Measurements from ENCODE around the gene LGR6.

The LGR6 gene

DNA sequence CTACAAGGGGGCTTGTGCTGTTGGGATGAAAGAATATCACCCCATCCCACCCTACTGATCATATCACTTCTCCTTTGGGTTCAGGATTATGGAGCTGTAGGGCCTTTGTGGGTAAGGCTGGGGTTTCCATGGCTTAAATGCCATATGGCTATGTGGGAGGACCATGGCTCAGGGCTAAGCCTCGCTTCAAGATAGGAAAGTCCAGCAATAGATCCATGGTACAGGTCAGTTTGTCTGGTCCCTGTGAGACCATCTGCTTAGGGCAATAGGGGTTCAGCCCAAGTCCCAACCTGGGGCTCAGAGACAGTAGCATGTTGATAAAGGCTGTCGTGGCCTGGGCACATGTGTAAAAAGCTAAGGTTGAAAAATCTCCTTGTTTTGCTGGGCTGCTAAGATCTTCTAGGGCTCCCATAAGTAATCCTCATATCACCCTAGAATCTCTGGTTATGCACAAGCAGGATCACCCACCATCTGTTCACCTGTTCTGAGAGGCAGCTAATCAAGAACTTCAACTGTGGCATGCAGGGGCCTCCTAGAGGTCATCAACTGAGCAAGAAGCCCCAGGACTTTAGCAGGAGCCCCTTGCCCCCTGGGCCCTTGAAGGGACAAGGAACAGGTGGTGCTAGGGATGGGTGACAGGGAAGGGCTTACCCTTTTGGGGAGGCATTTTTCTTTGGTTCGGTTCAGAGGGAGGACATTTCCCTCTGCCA, 81.6 kb downstream of the LGR6 start:
- DNase-seq: no peak

DNA sequence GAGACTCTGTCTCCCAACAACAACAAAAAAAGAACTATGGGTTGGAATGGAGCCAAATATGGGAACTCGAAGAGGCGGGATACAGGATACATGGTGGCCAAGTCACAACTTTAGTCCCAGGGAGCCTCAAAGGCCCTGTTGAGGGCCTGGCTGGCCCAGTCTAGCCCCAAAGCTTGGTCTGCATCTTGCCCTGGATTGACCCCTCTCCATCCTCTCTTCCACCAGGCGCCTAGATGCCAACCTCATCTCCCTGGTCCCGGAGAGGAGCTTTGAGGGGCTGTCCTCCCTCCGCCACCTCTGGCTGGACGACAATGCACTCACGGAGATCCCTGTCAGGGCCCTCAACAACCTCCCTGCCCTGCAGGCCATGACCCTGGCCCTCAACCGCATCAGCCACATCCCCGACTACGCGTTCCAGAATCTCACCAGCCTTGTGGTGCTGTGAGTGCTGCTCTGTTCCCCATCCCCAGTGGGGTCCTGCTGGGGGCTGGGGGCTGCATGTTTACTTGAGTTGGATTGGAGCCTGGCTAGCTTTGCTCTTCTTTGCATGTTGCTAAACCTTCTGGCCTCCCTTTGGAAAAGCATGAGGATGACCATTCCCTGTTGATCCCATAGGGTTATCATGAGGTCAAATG, 82.6 kb downstream of the LGR6 start:
- no peak for DNase-seq

DNA sequence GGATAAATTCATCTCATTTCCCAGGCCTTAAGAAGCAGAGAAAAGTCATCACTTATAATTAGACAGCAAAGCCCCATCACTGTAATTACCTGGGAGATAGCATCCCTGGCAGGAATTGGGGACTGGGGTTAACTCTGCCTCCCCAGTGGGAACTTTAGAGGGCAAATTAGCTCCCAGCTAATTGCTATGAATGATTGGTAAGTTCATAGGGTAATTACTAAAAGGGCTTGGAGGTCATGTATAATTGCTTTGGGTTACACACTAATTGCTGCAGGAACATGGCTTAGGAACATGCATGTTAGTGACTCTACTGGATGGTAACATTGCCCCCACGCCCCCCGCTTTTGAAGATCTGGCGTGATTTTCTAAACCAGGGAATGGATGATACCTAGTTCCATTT, 83.3 kb downstream of the LGR6 start:
- no peak for DNase-seq

DNA sequence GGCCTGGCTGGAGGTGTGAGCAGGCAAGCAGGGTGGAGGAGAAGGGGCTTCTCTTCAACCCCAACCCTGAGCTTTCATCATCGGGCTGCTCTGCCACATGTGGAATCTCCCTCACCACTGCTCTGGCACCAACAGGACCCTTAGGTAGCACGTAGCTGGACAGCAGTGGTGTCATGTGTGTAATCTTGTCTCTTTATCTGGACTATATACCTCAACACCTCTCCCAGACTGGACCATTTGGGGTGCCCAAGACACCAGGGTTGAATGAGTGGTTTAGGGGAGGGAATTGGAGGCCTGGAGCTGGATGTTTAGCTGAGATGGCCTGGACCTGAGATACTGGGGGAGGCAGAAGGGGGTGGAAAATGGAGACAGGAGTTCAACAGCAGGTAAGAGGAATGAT, 85.2 kb downstream of the LGR6 start:
- no peak for DNase-seq

DNA sequence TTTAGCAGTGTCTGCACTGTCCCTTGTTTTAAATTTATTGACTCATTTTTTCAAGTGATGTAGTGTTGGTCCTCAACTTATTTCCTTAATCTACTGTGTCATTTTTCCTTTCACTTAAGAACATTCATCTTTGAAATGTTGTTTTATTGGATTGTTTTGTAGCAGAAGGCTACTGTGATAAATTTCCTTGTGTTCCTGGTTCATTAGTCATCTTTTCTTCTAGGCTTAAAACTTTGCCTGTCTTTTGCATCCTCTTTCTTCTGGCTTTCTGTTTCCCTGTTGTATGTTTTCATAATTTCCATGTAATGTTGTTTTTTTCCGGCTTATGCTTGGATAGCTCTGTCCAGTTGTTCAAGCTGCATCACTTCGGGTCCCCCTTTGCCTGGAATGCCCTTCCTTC, 86.2 kb downstream of the LGR6 start:
- no peak for DNase-seq

DNA sequence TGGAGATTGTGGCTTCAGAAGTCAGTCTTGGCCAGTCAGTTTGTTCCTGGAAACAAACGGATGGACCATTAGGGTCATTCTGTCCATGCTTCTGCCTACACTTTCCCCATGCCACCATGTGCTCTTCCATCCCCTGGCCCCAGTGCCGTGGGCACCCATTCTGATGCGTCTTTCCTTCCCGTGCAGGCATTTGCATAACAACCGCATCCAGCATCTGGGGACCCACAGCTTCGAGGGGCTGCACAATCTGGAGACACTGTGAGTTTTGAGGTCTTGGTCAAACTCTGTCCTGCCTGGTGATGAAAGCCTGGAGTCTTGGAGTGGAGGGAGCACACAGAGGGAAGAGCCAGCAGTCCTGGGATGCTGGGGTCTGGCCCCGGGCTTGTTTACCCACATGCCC, 87.0 kb downstream of the LGR6 start:
- no peak for DNase-seq

DNA sequence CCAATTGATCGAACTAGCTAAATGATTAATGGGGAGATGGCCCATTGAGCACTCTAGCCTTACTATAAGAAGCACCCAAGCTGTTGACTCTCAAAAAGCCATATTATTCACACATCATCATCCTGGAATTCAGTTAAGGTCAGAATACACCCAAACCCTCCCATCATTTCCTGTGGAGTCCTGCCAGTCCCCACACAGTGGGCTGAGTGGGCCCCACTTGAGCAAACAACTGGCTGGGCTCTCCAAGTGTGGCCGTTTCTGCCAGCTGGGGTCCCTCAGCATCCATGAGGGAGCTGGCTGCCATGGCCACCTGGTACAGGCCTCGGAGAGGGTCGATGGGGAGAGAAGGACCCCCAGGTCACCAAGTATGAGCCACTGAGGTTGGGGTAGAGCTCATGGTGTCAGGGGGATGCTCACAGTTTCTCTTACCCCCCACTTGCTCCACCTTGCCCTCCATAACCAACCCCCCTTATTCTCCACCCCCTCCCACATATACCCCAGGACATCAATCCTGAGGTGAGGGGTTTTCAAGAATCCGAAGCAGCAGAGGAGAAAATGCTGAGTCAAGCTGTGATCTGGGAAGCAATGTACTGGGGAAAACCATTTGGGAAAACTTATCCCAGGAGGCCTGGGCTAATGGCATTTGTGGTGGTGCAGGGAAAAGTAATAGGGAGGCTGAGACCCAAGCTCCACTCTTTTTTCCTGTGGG, 87.9 kb downstream of the LGR6 start:
- no peak for DNase-seq

DNA sequence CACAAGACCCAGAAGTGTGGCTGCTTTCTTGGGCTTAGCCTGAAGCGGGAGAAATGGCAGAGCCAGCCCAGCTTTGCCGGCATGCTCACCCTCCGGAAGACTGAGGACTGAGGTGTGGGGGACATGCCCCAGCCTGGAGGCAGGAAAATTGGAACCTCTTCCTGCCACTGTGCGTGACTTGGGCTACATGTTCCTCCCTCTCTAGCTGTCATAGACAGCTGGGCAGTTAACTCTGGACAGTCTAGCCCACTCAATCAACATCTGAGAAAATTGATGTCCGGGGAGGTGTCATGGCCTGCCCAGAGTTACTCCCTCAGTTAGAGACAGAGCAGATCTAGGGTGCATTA, 88.4 kb downstream of the LGR6 start:
- DNase-seq: no peak

DNA sequence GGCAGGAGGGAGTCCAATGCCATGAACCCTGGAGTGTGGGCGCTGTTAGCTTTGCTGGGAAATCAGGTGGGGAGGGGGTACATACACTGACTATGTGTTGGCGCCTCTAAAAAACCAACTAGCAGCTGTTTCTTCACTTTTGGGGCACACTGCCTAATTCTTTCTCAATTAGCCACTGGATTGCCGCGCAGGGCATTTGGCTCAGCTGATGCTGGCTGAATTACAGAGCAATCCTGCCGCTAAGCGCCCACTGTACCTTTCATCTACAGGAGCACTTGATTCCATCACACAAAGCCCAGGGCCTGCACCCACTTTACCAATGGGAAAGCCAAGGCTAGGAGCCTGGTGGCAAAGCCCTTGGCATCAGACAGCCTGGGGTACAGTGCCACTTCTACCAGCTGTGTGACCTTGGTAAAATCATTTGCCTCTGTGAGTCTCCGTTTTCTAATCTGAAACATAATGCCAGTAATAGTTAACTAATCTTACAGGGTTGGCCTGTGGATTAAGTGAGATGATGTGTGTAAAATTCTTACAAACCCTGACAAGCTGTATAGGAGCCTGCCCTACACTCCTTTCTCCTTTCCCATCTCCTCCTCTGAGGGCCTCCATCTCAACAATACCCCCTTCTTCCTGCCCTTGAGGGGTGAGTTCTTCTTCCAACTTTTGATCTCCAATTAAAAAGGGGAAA, 89.1 kb downstream of the LGR6 start:
- no peak for DNase-seq

DNA sequence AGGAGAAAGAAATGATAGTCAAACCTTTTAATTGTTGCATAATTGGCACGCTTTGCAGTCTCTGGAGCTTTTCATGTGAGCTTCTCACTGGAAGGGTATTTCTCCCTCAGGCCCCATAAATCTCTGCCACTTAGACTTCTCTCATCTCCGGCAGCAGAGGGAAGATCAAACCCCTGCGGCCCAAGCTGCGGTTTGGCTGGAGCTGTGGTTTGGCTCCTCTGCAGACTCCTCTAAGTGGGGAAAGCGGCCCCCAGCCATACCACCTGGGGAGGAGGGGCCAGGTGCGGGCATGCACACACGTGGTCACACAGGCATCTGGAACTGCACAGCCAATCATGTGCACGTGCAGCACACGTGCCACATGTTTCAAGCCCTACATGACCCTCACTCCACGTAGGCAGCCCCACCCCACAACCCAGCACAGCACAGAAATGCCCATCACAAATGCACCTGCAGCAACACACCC, 89.8 kb downstream of the LGR6 start:
- no peak for DNase-seq

DNA sequence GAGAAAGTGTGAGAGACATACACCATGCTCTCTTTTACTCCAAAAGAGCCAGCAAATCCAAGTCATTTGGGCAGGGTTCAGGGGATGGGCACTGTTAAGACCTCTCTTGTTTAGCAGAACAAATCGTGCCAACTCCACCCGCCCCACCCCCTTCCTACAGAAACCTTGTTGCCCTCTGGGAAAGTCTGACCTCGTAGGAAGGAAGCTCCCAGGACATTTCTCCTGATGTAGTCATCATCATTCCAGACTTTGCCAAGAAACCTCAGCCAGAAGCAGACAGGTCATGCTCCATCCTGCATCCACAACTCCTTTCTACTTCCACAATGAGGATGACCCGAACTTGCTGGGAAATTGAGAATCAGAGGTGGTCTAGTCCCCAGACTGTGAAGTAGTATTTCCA, 90.4 kb downstream of the LGR6 start:
- DNase-seq: no peak

DNA sequence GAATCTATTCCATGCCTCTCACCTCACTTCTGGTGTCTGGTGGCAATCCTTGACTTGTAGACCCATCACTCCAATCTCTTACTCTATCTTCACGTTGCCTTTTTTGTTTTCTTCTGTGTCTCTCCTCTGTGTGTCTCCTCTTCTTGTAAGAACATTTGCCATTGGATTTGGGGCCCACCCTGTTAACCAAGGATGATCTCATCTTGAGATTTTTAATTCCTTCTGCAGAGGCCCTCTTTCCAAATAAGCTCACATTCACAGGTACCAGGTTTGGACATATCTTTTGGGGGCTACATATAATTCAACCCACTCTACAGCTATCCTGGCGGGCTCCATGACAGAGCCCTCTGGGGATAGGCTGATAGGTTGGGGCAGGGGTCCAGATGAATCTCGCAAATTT, 92.3 kb downstream of the LGR6 start:
- DNase-seq: no peak

DNA sequence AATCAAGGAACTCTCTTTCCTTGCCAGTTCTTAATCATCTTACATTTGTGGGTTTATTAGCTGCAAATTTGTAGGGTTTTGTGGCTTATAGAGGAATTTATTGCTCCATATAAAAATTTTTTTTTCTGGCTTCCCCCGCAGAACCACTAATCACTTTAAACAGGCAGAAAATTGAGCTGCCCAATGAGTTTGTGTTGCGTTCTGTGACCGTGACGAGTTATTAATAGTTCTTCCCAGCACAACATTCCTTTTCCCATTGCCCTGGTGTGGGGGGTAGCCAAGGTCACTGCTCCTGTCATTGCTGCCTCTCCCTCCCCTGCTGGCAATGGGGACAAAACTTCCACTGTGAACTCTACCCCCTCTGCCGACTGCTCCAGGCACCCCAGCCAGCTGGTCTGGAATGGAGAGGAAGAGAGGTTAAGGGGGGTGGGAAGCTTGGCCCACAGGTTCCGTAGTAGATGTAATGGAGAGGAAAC, 93.1 kb downstream of the LGR6 start:
- no peak for DNase-seq

DNA sequence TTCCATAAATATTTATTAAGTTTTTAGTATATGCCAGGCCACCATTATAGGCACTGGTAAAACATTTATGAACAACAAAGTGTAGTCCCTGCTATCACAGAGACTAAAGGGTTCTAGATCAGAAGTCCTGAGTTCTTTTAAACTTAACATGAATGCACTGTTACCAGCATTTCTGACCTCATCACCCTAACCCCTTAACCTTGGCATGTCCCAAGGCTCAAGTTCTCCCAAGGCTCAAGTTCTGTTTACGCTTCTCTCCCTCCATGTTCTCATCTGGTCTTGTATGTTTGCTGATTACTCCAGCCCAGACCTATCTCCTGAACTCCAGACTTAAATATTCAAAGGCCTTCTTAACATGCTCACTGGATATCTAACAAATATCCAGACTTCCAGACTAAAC, 93.6 kb downstream of the LGR6 start:
- no peak for DNase-seq

DNA sequence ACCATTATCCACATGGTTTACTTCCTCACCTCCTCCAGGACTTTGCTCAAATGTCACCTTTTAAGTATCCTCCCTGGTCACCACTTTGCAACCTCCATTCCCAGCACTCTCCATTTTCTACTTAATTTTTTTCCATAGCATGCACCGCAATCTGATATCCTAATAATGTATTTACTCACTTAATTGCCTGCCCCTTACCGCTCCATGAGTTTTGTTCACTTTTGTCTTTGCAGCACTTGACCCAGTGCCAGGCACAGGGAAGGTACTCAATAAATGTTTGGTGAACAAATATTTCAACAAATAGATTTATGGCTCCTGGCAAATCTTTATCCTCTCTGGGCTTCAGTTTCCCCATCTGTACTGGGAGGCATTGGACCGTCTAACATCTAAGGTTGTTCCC, 94.6 kb downstream of the LGR6 start:
- DNase-seq: no peak

DNA sequence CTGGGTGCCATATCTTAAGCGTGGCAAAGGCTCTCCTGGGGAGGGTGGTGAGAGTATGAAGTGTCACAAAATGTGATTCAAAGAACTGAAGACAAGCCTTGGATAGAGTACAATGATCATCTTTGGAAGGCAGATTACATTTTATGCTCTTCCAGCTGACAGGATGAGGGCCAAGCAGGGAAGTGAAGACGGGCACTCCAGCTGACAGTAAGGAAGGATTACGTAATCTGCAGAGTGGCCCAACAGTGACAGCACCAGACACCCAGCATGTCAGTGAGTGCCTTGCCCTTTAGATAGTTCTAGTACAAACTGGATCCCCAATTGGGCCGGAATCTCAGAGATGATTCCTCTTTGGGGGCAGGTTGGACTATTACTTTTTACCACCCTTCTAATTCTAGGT, 95.4 kb downstream of the LGR6 start:
- no peak for DNase-seq

DNA sequence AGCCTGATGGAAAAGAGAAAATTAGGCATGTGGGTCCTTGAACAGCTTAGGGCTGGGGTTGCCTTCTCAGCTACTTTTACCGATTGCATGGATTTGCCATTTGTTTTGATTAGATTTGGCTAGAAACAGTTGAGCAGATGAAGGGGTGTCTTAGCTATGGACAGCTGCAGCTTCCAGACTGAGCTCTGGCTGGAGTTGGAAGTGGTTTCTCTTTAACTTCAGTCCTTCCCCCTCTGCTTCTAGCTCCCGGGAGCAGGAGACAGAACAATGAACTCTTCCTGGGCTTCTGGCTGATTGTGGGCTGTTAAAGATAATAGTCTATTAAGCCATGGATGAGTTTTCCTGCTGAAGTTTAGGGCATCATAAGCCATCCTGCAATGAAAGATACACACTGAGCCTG, 97.4 kb downstream of the LGR6 start:
- no peak for DNase-seq

DNA sequence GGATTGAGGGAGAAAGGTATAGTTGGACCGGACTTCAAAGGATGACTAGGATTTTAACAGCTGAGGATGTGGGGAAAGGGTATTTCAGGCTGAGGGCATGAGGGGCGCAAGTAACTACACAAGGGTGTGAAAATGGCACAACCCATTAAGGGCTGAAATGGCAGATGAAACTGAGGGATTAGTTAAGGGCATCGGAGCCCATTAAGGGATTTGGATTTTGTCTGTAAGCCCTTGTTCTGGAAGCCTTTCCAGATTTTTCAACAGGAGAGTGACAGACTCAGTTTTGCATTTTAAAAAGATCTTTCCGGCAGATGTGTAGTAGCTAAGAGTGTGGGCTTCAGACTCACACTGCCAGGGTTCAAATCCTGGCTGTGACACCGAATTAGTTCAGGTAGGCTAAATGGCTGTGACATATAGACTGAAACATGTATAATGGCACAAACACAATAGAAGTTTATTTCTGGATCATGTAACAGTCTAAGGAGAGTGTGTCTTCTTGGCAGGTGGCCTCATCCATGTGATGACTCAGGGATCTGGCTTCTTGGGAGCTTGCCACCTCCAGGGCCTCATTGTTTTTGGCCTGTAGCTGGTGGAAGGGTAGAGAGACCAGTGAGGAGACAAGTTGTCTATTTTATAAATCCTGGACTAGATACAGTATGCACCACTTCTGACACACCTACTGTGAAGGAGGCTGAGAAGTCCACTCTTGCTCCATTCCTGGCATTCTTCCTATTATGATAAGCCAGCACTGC, 98.5 kb downstream of the LGR6 start:
- no peak for DNase-seq

DNA sequence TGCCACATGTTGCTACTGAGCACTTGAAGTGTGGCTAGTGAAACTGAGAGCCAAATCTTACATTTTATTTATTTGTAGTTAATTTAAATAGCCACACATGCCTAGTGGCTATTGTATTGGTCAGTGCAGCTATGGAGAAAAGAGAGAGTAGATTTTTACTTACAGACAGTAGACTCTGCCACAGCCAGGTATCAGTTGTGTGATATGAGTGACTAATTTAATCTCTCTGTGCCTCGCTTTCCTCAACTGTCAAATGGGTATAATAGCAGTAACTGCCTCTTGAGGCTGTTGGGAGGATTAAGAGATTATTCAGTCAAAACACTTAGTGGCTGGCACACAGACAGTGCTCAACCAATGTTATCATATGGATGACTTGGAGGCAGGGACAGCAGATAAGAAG, 99.2 kb downstream of the LGR6 start:
- no peak for DNase-seq

DNA sequence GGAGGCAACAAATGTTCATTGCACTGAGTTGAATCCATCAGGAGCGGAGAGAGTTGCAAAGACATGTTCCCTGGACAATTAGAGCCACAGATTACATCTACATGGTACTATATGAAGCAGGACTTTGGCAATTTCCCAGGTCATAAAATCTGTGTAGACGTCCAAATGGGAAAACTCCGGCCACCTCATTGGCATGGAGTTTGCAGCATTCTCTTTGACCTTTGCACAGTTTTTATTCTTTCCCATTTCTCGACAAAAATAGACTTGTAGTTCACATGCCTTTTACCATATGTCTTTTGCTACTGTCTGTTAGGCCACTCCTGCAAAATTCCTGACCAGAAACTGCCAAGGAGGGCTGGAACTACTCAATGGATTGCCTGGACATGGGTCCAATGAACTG, 100.0 kb downstream of the LGR6 start:
- DNase-seq: no peak

DNA sequence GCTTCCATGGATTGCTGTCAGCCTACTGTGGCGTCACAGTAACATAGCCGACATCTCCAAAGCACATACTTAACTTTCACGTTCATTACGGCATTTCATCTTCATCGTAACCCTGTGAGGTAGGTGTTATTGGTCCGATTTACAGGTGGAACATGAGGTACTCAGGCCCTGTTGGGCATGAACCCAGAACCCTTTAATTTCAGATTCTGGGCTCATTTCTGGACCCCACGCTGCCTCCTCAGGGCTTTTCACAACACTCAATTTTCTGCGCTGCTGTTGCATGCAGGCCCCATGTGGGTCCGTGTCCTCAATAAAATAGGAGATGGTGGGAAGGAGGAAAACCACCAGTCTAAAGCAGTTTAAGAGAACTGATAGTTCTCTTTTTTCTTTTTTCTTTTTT, 108.6 kb downstream of the LGR6 start:
- DNase-seq: no peak

DNA sequence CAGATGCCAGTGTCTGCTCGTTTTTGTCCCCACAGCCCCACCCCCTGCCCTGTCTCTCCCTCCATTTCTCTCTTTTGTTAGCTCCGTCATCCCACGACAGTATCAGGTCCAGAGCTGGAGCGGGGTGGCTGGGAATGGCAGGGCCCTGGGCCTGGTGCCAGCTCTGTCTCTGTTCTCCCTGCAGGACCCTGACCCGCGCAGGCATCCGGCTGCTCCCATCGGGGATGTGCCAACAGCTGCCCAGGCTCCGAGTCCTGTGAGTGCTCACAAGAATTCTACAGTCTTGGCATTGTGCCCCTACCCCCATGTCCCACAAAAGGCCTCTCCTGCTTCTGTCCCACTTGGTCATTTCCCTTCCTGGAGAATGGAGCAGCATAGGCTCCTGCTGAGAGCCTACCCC, 110.8 kb downstream of the LGR6 start:
- DNase-seq: no peak

DNA sequence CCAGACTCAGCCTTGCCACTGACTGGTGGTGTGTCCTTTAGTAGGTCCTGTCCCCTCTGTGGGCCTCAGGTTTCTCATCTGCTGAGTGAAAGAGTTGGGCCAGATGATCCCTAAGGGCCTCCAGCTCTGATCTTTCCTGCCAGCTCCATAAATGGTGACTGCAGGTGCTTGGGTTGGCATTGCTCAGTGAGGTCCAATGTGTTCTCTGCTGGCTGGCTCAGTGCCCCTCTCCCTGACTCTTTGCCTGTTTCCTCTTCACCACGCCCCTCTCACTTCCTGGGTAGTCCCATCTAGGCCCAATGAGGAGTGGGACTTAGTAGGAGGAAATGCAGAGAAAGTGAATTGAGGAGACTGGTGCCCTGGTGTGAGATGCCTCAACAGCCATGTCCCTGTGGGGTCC, 111.6 kb downstream of the LGR6 start:
- no peak for DNase-seq

Measured in stimulated activated CD4-positive, alpha-beta T cell treated with anti-CD3 and anti-CD28 coated beads, Interleukin-4, amount 100 ng/mL, for 1 hour (primary cell).